GM12878 (cell line): ENCODE results near the gene NPDC1. TPM values are rescaled to one million over a fixed set of nuclear protein-coding genes. Genes with fewer than 3 reads are reported as not detected.

Source experiments
- ATAC-seq: fragments of 200-7000 bp; cut with Tn5 transposase; 3 replicates; pipeline ENCODE4 v1.9.1; 2020; ENCODE audit warnings: mild to moderate bottlenecking, moderate library complexity
- BruUV-seq: library from RNA; stranded (reverse); fragments of 400-500 nt; replicated peaks from 2 replicates; lab custom pipeline; 2021; lab: Mats Ljungman, UMichigan
- CTCF ChIA-PET: fragments of 300-600 bp; sonication (Branson Sonifier 250); formaldehyde crosslinking; extraction: SDS; loops from one replicate; lab custom pipeline; 2021; ENCODE audit warnings: inconsistent platforms; lab: Yijun Ruan, JAX
- POLR2A ChIA-PET: fragments of 350-600 bp; formaldehyde crosslinking; extraction: SDS; loops from one replicate; lab custom pipeline; 2021; ENCODE audit warnings: inconsistent platforms; lab: Charles Lee
- RAD21 ChIA-PET: fragments of 300-600 bp; sonication (Branson Sonifier 250); formaldehyde crosslinking; loops from one replicate; lab custom pipeline; 2023; ENCODE audit warnings: antibody characterized with exemption; ENCODE audit not compliant: unreplicated experiment; lab: Charles Lee
- SMC1A ChIA-PET: fragments of 300-600 bp; sonication (Branson Sonifier 250); formaldehyde crosslinking; loops from one replicate; lab custom pipeline; 2023; ENCODE audit not compliant: unreplicated experiment, uncharacterized antibody; lab: Charles Lee
- DNase-seq: peaks from one replicate; pipeline ENCODE4 v3.0.0-alpha.2; 2011; ENCODE audit warnings: low read depth, low spot score
- FAIRE-seq: peaks from 3 replicates; lab custom pipeline; 2011; peaks lifted over from hg19 to GRCh38; lab: Jason Lieb, UNC
- H2AFZ ChIP-seq: 2 replicates; pipeline ENCODE4 v1.6.0; 2011; ENCODE audit warnings: low read depth, low read length, control low read depth; ENCODE audit not compliant: control insufficient read depth
- H3K27ac ChIP-seq: 2 replicates; pipeline ENCODE4 v1.5.1; 2011; ENCODE audit warnings: control low read depth; ENCODE audit not compliant: control insufficient read depth, insufficient read depth
- H3K27me3 ChIP-seq, 2 experiments: replicated peaks in 1 of 2; 2 replicates each; pipeline versions ENCODE4 v1.6.0 to v1.6.1; 2011; ENCODE audit warnings: low read length in 1 of 2; ENCODE audit not compliant: control insufficient read depth in 2 of 2, insufficient read depth in 2 of 2
- H3K36me3 ChIP-seq, 2 experiments: 2 replicates each; pipeline ENCODE4 v1.5.1; 2011; ENCODE audit warnings: low read length in 1 of 2; ENCODE audit not compliant: control insufficient read depth in 2 of 2, insufficient read depth in 2 of 2
- H3K4me1 ChIP-seq: 2 replicates; pipeline ENCODE4 v1.6.1; 2011; ENCODE audit warnings: mild to moderate bottlenecking, low read length, moderate library complexity, mixed read lengths; ENCODE audit not compliant: control insufficient read depth, insufficient read depth
- H3K4me2 ChIP-seq: 2 replicates; pipeline ENCODE4 v1.6.0; 2011; ENCODE audit warnings: control low read depth; ENCODE audit not compliant: control insufficient read depth, insufficient read depth
- H3K4me3 ChIP-seq: fragments of 200-600 bp; sonication (generic); 2 replicates; pipeline ENCODE4 v1.5.1; 2016
- H3K79me2 ChIP-seq: 2 replicates; pipeline ENCODE4 v1.6.0; 2011; ENCODE audit warnings: low read length; ENCODE audit not compliant: control insufficient read depth, insufficient read depth
- H3K9ac ChIP-seq: 2 replicates; pipeline ENCODE4 v1.8.0; 2011; ENCODE audit warnings: low read length, control low read depth, mixed read lengths; ENCODE audit not compliant: control insufficient read depth, insufficient read depth
- H3K9me3 ChIP-seq: replicated peaks from 3 replicates; pipeline ENCODE4 v1.5.1; 2011; ENCODE audit warnings: mild to moderate bottlenecking, low read length; ENCODE audit not compliant: control insufficient read depth, insufficient read depth
- H4K20me1 ChIP-seq: 2 replicates; pipeline ENCODE4 v1.6.0; 2011; ENCODE audit not compliant: control insufficient read depth, insufficient read depth
- ATF7 ChIP-seq: fragments of 450-650 bp; IDR thresholded peaks from 2 replicates; pipeline ENCODE4 v1.6.1; 2016; ENCODE audit warnings: low read depth, mild to moderate bottlenecking
- BCL3 ChIP-seq: IDR thresholded peaks from 2 replicates; pipeline ENCODE4 v1.6.1; 2011; ENCODE audit warnings: borderline replicate concordance, low read depth, mild to moderate bottlenecking, moderate library complexity, low read length; ENCODE audit not compliant: insufficient read depth, poor library complexity, severe bottlenecking
- CHD4 ChIP-seq: fragments of 200-600 bp; sonication (generic); IDR thresholded peaks from 2 replicates; pipeline ENCODE4 v1.6.1; 2016; ENCODE audit warnings: mild to moderate bottlenecking
- DPF2 ChIP-seq: fragments of 450-650 bp; IDR thresholded peaks from 2 replicates; pipeline ENCODE4 v1.6.1; 2017; ENCODE audit warnings: mild to moderate bottlenecking
- FOXM1 ChIP-seq: IDR thresholded peaks from 2 replicates; pipeline ENCODE4 v1.6.1; 2012; ENCODE audit warnings: low read depth, mild to moderate bottlenecking, inconsistent platforms, low read length, moderate library complexity
- GABPA ChIP-seq: IDR thresholded peaks from 2 replicates; pipeline ENCODE4 v1.6.1; 2014; ENCODE audit warnings: antibody characterized with exemption, low read depth, mild to moderate bottlenecking, inconsistent platforms
- MYB ChIP-seq: fragments of 150-350 bp; IDR thresholded peaks from 2 replicates; pipeline ENCODE4 v1.6.1; 2014; ENCODE audit warnings: mild to moderate bottlenecking, low read depth, low read length, borderline replicate concordance
- MYC ChIP-seq: IDR thresholded peaks from 2 replicates; pipeline ENCODE4 v1.6.1; 2011; ENCODE audit warnings: mild to moderate bottlenecking, low read length, moderate library complexity, inconsistent platforms; ENCODE audit not compliant: insufficient read depth, insufficient replicate concordance, insufficient read length, severe bottlenecking
- NR2C1 ChIP-seq: fragments of 450-650 bp; IDR thresholded peaks from 2 replicates; pipeline ENCODE4 v1.6.1; 2017; ENCODE audit warnings: antibody characterized with exemption, mild to moderate bottlenecking, moderate library complexity
- PAX8 ChIP-seq: fragments of 450-650 bp; IDR thresholded peaks from 2 replicates; pipeline ENCODE4 v1.6.1; 2017; ENCODE audit warnings: mild to moderate bottlenecking, moderate library complexity
- PML ChIP-seq: IDR thresholded peaks from 2 replicates; pipeline ENCODE4 v1.6.1; 2012; ENCODE audit warnings: low read length, inconsistent platforms
- POLR2A ChIP-seq: IDR thresholded peaks from 2 replicates; pipeline ENCODE4 v1.6.1; 2011; ENCODE audit warnings: low read depth, mild to moderate bottlenecking, low read length
- RAD21 ChIP-seq: IDR thresholded peaks from 2 replicates; pipeline ENCODE4 v1.6.1; 2011; ENCODE audit warnings: mild to moderate bottlenecking, low read depth, low read length, moderate library complexity; ENCODE audit not compliant: insufficient read depth
- RBBP5 ChIP-seq: fragments of 200-600 bp; sonication (generic); conservative IDR thresholded peaks from 2 replicates; pipeline ENCODE4 v1.6.1; 2016
- SIX5 ChIP-seq: IDR thresholded peaks from 2 replicates; pipeline ENCODE4 v1.6.1; 2011; ENCODE audit warnings: mild to moderate bottlenecking, low read depth, low read length, moderate library complexity; ENCODE audit not compliant: severe bottlenecking
- SPI1 ChIP-seq: IDR thresholded peaks from 2 replicates; pipeline ENCODE4 v1.6.1; 2011; ENCODE audit warnings: low read depth, mild to moderate bottlenecking, low read length, moderate library complexity, borderline replicate concordance; ENCODE audit not compliant: insufficient read depth
- USF2 ChIP-seq: IDR thresholded peaks from 2 replicates; pipeline ENCODE4 v1.6.1; 2011; ENCODE audit warnings: low read depth, low read length, improper control_type of control experiment, borderline replicate concordance
- ZNF217 ChIP-seq: fragments of 450-650 bp; IDR thresholded peaks from 2 replicates; pipeline ENCODE4 v1.6.1; 2017; ENCODE audit warnings: antibody characterized with exemption, mild to moderate bottlenecking
- WGBS: methylation state at CpG from one replicate; pipeline ENCODE4 v1.1.6; 2016; ENCODE audit warnings: low lambda C conversion rate; ENCODE audit not compliant: insufficient replicate concordance, insufficient coverage; ENCODE audit errors: missing lambda C conversion rate; 5-methylcytosine and 5-hydroxymethylcytosine counted together
- in situ Hi-C: fragments of 300-500 bp; cut with MboI; formaldehyde crosslinking; loops from 9 replicates; pipeline ENCODE4 v1.14.3; 2018; ENCODE audit warnings: mixed read lengths
- intact Hi-C: fragments of 100-400 bp; cut with micrococcal nuclease; formaldehyde crosslinking; loops from one replicate; pipeline ENCODE4 v1.14.2; 2022; ENCODE audit not compliant: unreplicated experiment
- polyA plus RNA-seq, 11 experiments: library from polyadenylated mRNA; depleted of rRNA in 4 of 11; unstranded in 6 of 11; stranded (reverse) in 5 of 11; fragments of >200 nt; fragmentation: Nextera tagmentation in 4 of 11; fragmentation: Illumina TruSeq in 1 of 11; extraction: Ambion mirVana in 4 of 11; extraction: Trizol in 1 of 11; gene quantifications; 1 replicate in 1 of 11; 2 replicates in 10 of 11; pipeline versions ENCODE4 v1.2.1 to v1.2.3, GENCODE V29; 2011 to 2016; ENCODE audit warnings: inconsistent platforms in 2 of 11, missing spikeins in 2 of 11, low read depth in 1 of 11
- total RNA-seq, 4 experiments: library from RNA; depleted of rRNA in 3 of 4; stranded (reverse); fragments of >200 nt in 3 of 4; fragmentation: Illumina TruSeq in 1 of 4; extraction: Trizol in 1 of 4; gene quantifications; 2 replicates each; pipeline versions ENCODE4 v1.2.1 to v1.2.3, GENCODE V29; 2013 to 2021
- TF ChIP-seq, protein P1 (sequence below): fragments of 450-650 bp; IDR thresholded peaks from 2 replicates; pipeline ENCODE4 v1.6.1; 2017; ENCODE audit warnings: mild to moderate bottlenecking

The NPDC1 gene
- total and polyA plus RNA-seq, 10 of the 15 experiments (the other 5 are each of a cell fraction or from before 2014, with no cell fraction given) = 0.04 to 1.7 (median 0.77) TPM; not detected in 2

- ATAC-seq = no peak
- H3K4me3 ChIP-seq = no peak overlapping the region
- H3K9me3 ChIP-seq = no peaks in the 10 kb centered on the region
- TF ChIP-seq RAD21 (no peak), CHD4 (no peak), PAX8 (no peak), SIX5 (no peak), SPI1 (no peak), MYB (no peak), USF2 (no peak), GABPA (no peak), ZNF217 (no peak), FOXM1 (no peak), NR2C1 (no peak), ATF7 (no peak), DPF2 (no peak), POLR2A (no peak), RBBP5 (no peak), PML (no peak), BCL3 (no peak), MYC (no peak)
- TF ChIP-seq, protein P1, sequence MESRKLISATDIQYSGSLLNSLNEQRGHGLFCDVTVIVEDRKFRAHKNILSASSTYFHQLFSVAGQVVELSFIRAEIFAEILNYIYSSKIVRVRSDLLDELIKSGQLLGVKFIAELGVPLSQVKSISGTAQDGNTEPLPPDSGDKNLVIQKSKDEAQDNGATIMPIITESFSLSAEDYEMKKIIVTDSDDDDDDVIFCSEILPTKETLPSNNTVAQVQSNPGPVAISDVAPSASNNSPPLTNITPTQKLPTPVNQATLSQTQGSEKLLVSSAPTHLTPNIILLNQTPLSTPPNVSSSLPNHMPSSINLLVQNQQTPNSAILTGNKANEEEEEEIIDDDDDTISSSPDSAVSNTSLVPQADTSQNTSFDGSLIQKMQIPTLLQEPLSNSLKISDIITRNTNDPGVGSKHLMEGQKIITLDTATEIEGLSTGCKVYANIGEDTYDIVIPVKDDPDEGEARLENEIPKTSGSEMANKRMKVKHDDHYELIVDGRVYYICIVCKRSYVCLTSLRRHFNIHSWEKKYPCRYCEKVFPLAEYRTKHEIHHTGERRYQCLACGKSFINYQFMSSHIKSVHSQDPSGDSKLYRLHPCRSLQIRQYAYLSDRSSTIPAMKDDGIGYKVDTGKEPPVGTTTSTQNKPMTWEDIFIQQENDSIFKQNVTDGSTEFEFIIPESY = no peak
- TF ChIP-seq, all 136 proteins: peak for 0
- Histone ChIP-seq H3K36me3 (peaks cover 0 to 5% of the 10 kb centered on the region in 2 experiments; a peak in 1 of 4 replicates), H3K4me2 (no peak overlapping the region), H3K4me1 (peaks cover 25% of the 10 kb centered on the region), H3K79me2 (peaks cover 8% of the 10 kb centered on the region), H3K27ac (no peak overlapping the region), H3K27me3 (no peaks in the 10 kb centered on the region), H4K20me1 (no peaks in the 10 kb centered on the region; the same call in 1 of the 2 replicates), H2AFZ (no peak overlapping the region), H3K9ac (no peak overlapping the region)
- POLR2A ChIA-PET = interaction anchor here (0.6 to 1.3 kb wide), 3 partner anchors 11 to 56 kb away, joined by 3 to 8 read pairs (median 5); partner anchors contain the start of gene MAN1B1
- DNase-seq (no peak), FAIRE-seq (no peak)
- intact Hi-C loops (no loop called here), in situ Hi-C loops (no loop called here)
- SMC1A ChIA-PET = interaction anchor here (1.0 kb wide), 2 partner anchors 11 to 20 kb away, joined by 3 to 5 read pairs; partner anchors contain the start of gene MAN1B1
- 78% methylated on average over 12 of the region's 12 CpGs for WGBS
- BruUV-seq = no TSS peak
- RAD21 ChIA-PET = interaction anchor here (1.2 kb wide), 1 partner anchor 20 kb away, joined by 4 read pairs; no protein-coding TSS in a partner anchor
- CTCF ChIA-PET = interaction anchor here (1.4 to 1.7 kb wide), 3 partner anchors 9 to 29 kb away, joined by 3 to 8 read pairs (median 3); partner anchors contain the start of gene MAN1B1
These were observed 29.3 kb upstream of the NPDC1 start for GRCh38 chr9:137075275-137075775.
